Calu3 (cell line): ENCODE results near the gene CCDC187. TPM values are rescaled to one million over a fixed set of nuclear protein-coding genes. Genes with fewer than 3 reads are reported as not detected.
A peak's percentile ranks its signal among the peaks of the same experiment; 100 is the strongest.

Experiments used
- BruUV-seq: library from RNA; stranded (reverse); fragments of 400-500 nt; replicated peaks from 2 replicates; lab custom pipeline; 2021; lab: Mats Ljungman, UMichigan
- CTCF ChIA-PET: fragments of 300-600 bp; sonication (Branson Sonifier 250); formaldehyde crosslinking; loops from one replicate; lab custom pipeline; 2022; ENCODE audit warnings: antibody characterized with exemption; lab: Charles Lee
- DNase-seq: peaks from one replicate; pipeline ENCODE4 v3.0.0; 2022
- H3K27ac Mint-ChIP-seq: one replicate; pipeline ENCODE4 v1.8.0; 2022; ENCODE audit warnings: mixed read lengths; ENCODE audit not compliant: unreplicated experiment
- H3K27me3 Mint-ChIP-seq: one replicate; pipeline ENCODE4 v1.8.0; 2022; ENCODE audit warnings: mixed read lengths; ENCODE audit not compliant: unreplicated experiment
- H3K36me3 Mint-ChIP-seq: one replicate; pipeline ENCODE4 v1.8.0; 2022; ENCODE audit warnings: mild to moderate bottlenecking, moderate library complexity, mixed read lengths; ENCODE audit not compliant: insufficient read depth, unreplicated experiment
- H3K4me1 Mint-ChIP-seq: one replicate; pipeline ENCODE4 v1.8.0; 2022; ENCODE audit warnings: mild to moderate bottlenecking, low read depth, mixed read lengths; ENCODE audit not compliant: unreplicated experiment
- H3K4me3 Mint-ChIP-seq: one replicate; pipeline ENCODE4 v1.8.0; 2022; ENCODE audit warnings: mild to moderate bottlenecking, low read depth, moderate library complexity, mixed read lengths; ENCODE audit not compliant: unreplicated experiment
- H3K9me3 Mint-ChIP-seq: one replicate; pipeline ENCODE4 v1.8.0; 2022; ENCODE audit warnings: low read depth, mixed read lengths; ENCODE audit not compliant: unreplicated experiment
- CTCF ChIP-seq: fragments of 200-600 bp; IDR thresholded peaks from one replicate; pipeline ENCODE4 v1.8.0; 2022; ENCODE audit warnings: antibody characterized with exemption; ENCODE audit not compliant: unreplicated experiment
- intact Hi-C: fragments of 100-400 bp; cut with micrococcal nuclease; formaldehyde crosslinking; loops from one replicate; pipeline ENCODE4 v1.10.0; 2022; ENCODE audit not compliant: unreplicated experiment
- total RNA-seq: library from RNA; stranded (reverse); gene quantifications from 2 replicates; pipeline ENCODE4 v1.2.3, GENCODE V29; 2022

The CCDC187 gene
- total RNA-seq, 1 experiment from 2014 or later = 0.73 TPM

- intact Hi-C loops = loop anchor here (10.0 kb wide), 1 partner anchor 140 kb away; no protein-coding TSS in a partner anchor
- no TSS peak for BruUV-seq
- Mint-ChIP-seq H3K27me3 (peaks cover 20% of the 10 kb centered on the region), H3K36me3 (peaks cover 3% of the 10 kb centered on the region), H3K27ac (no peak overlapping the region), H3K9me3 (no peaks in the 10 kb centered on the region), H3K4me3 (no peak overlapping the region), H3K4me1 (no peaks in the 10 kb centered on the region)
- no peak for DNase-seq
- CTCF ChIA-PET = interaction anchor here (0.5 to 0.7 kb wide), 2 partner anchors 177 to 388 kb away, joined by 3 read pairs; no protein-coding TSS in a partner anchor
- no peak for TF ChIP-seq CTCF
Measured at GRCh38 chr9:136284951-136285350, 18.9 kb downstream of the CCDC187 start.

GRCh38 chr9:136284311-136284710, 19.6 kb downstream of the CCDC187 start:
- no peaks in the 10 kb centered on the region for H3K4me1 Mint-ChIP-seq
- no peaks in the 10 kb centered on the region for H3K9me3 Mint-ChIP-seq
- intact Hi-C loops = loop anchor here (10.0 kb wide), 1 partner anchor 140 kb away; no protein-coding TSS in a partner anchor
- no peak for DNase-seq
- no TSS peak for BruUV-seq
- CTCF ChIA-PET = interaction anchor here (0.5 to 0.7 kb wide), 2 partner anchors 17 to 178 kb away, joined by 3 read pairs; no protein-coding TSS in a partner anchor
- no peak overlapping the region for H3K27ac Mint-ChIP-seq
- TF ChIP-seq CTCF = no peak
- peaks cover 5% of the 10 kb centered on the region for H3K36me3 Mint-ChIP-seq
- H3K4me3 Mint-ChIP-seq = no peak overlapping the region
- peaks cover 20% of the 10 kb centered on the region for H3K27me3 Mint-ChIP-seq

- BruUV-seq = no TSS peak
- Mint-ChIP-seq H3K4me1 (no peaks in the 10 kb centered on the region), H3K9me3 (no peaks in the 10 kb centered on the region), H3K27me3 (peaks cover 20% of the 10 kb centered on the region), H3K36me3 (peaks cover 5% of the 10 kb centered on the region), H3K27ac (no peak overlapping the region), H3K4me3 (peak overlapping the region; percentile 17)
- peak; percentile 81 for DNase-seq
- TF ChIP-seq CTCF = peak; percentile 48
- CTCF ChIA-PET = interaction anchor here (0.7 kb wide), 1 partner anchor 16 kb away, joined by 3 read pairs; no protein-coding TSS in a partner anchor
- intact Hi-C loops = loop anchor here (10.0 kb wide), 1 partner anchor 139 kb away; no protein-coding TSS in a partner anchor
Measured at GRCh38 chr9:136283291-136284235, 20.3 kb downstream of the CCDC187 start.

- Mint-ChIP-seq H3K9me3 (no peaks in the 10 kb centered on the region), H3K4me3 (no peak overlapping the region), H3K27me3 (peaks cover 11% of the 10 kb centered on the region), H3K36me3 (peaks cover 5% of the 10 kb centered on the region), H3K4me1 (no peaks in the 10 kb centered on the region), H3K27ac (no peak overlapping the region)
- BruUV-seq = no TSS peak
- intact Hi-C loops = loop anchor here (10.0 kb wide), 1 partner anchor 138 kb away; no protein-coding TSS in a partner anchor
- no peak for TF ChIP-seq CTCF
- CTCF ChIA-PET = no interaction called here
- DNase-seq = no peak
Measured at GRCh38 chr9:136282272-136282861, 21.5 kb downstream of the CCDC187 start.
